Measurements from ENCODE around the gene ARID1B.

ARID1B gene

GRCh38 chr6:156773935-156774852, 3.0 kb upstream of the ARID1B start:
- in situ Hi-C loops (cut with MboI; ENCODE audit: low sequenced_read_pairs), result no loop called here

GRCh38 chr6:156774863-156775405, 2.2 kb upstream of the ARID1B start:
- in situ Hi-C loops (cut with MboI; ENCODE audit: low sequenced_read_pairs), result no loop called here

- in situ Hi-C loops (cut with MboI; ENCODE audit: low sequenced_read_pairs), result no loop called here
Observed at GRCh38 chr6:156775717-156776116, 1.5 kb upstream of the ARID1B start.

- in situ Hi-C loops (cut with MboI; ENCODE audit: low sequenced_read_pairs), result no loop called here
Observed at GRCh38 chr6:156776470-156776839, 723 bp upstream of the ARID1B start.

- in situ Hi-C loops (cut with MboI; ENCODE audit: low sequenced_read_pairs), result no loop called here
Observed at GRCh38 chr6:156777577-156778453, 637 bp downstream of the ARID1B start.

GRCh38 chr6:156778454-156779205, 1.5 kb downstream of the ARID1B start:
- in situ Hi-C loops (cut with MboI; ENCODE audit: low sequenced_read_pairs), result no loop called here

- in situ Hi-C loops (cut with MboI; ENCODE audit: low sequenced_read_pairs), result no loop called here
Observed at GRCh38 chr6:156779206-156780094, 2.3 kb downstream of the ARID1B start.

GRCh38 chr6:156780102-156780641, 3.0 kb downstream of the ARID1B start:
- in situ Hi-C loops (cut with MboI; ENCODE audit: low sequenced_read_pairs), result no loop called here

GRCh38 chr6:156780962-156781853, 4.0 kb downstream of the ARID1B start:
- in situ Hi-C loops (cut with MboI; ENCODE audit: low sequenced_read_pairs), result no loop called here

- in situ Hi-C loops (cut with MboI; ENCODE audit: low sequenced_read_pairs), result no loop called here
Observed at GRCh38 chr6:156781861-156782631, 4.9 kb downstream of the ARID1B start.

- in situ Hi-C loops (cut with MboI; ENCODE audit: low sequenced_read_pairs), result no loop called here
Observed at GRCh38 chr6:156782691-156783320, 5.6 kb downstream of the ARID1B start.

GRCh38 chr6:156783958-156784357, 6.8 kb downstream of the ARID1B start:
- in situ Hi-C loops (cut with MboI; ENCODE audit: low sequenced_read_pairs), result no loop called here

- in situ Hi-C loops (cut with MboI; ENCODE audit: low sequenced_read_pairs), result no loop called here
Observed at GRCh38 chr6:156786652-156787051, 9.5 kb downstream of the ARID1B start.

- in situ Hi-C loops (cut with MboI; ENCODE audit: low sequenced_read_pairs), result no loop called here
Observed at GRCh38 chr6:156787569-156788492, 10.7 kb downstream of the ARID1B start.

- in situ Hi-C loops (cut with MboI; ENCODE audit: low sequenced_read_pairs), result no loop called here
Observed at GRCh38 chr6:156789081-156789943, 12.1 kb downstream of the ARID1B start.
